OCI-LY1 (cell line): ENCODE results near the gene PPM1E.
"Not testable (repeated sequence)": the region's sequence is repeated elsewhere in the genome, so short reads cannot be mapped to it uniquely, and the experiment has no call there.

Source experiments
- H2AFZ ChIP-seq: fragments of 200-600 bp; sonication (generic), shearing (Covaris generic); 2 replicates; pipeline ENCODE4 v1.6.0; 2014; ENCODE audit warnings: antibody characterized with exemption, mild to moderate bottlenecking, low read length
- H3F3A ChIP-seq: fragments of 200-600 bp; sonication (generic), shearing (Covaris generic); 2 replicates; pipeline ENCODE4 v1.6.0; 2014; ENCODE audit warnings: mild to moderate bottlenecking, antibody characterized with exemption, low read length, moderate library complexity; ENCODE audit not compliant: insufficient read depth
- H3K27ac ChIP-seq: fragments of 200-600 bp; sonication (generic); 2 replicates; pipeline ENCODE4 v1.5.1; 2014; ENCODE audit warnings: low read length, mixed run types, mild to moderate bottlenecking, low read depth; ENCODE audit not compliant: poor library complexity, severe bottlenecking
- H3K27me3 ChIP-seq: fragments of 200-600 bp; sonication (generic); 2 replicates; pipeline ENCODE4 v1.6.0; 2014; ENCODE audit warnings: antibody characterized with exemption, mild to moderate bottlenecking, low read length, moderate library complexity; ENCODE audit not compliant: insufficient read depth
- H3K36me3 ChIP-seq: fragments of 200-600 bp; sonication (generic); 2 replicates; pipeline ENCODE4 v1.6.1; 2014; ENCODE audit warnings: mild to moderate bottlenecking, antibody characterized with exemption, low read length, moderate library complexity, mixed read lengths; ENCODE audit not compliant: insufficient read depth
- H3K4me1 ChIP-seq: fragments of 200-600 bp; sonication (generic); 2 replicates; pipeline ENCODE4 v1.5.1; 2014; ENCODE audit warnings: mild to moderate bottlenecking, low read length, moderate library complexity; ENCODE audit not compliant: insufficient read depth, severe bottlenecking
- H3K4me2 ChIP-seq: fragments of 200-600 bp; sonication (generic), shearing (Covaris generic); 2 replicates; pipeline ENCODE4 v1.6.1; 2014; ENCODE audit warnings: low read length
- H3K4me3 ChIP-seq: fragments of 200-600 bp; sonication (generic); 2 replicates; pipeline ENCODE4 v1.5.1; 2014; ENCODE audit warnings: low read length, low read depth, mild to moderate bottlenecking, mixed read lengths; ENCODE audit not compliant: poor library complexity, severe bottlenecking
- H3K79me2 ChIP-seq: fragments of 200-600 bp; shearing (Covaris generic); 2 replicates; pipeline ENCODE4 v1.6.1; 2016; ENCODE audit warnings: mixed run types, low read length, mixed read lengths; ENCODE audit not compliant: insufficient read depth
- H3K9ac ChIP-seq: fragments of 200-600 bp; sonication (generic), shearing (Covaris generic); 2 replicates; pipeline ENCODE4 v1.6.1; 2014; ENCODE audit warnings: mild to moderate bottlenecking, low read length, mixed read lengths
- H3K9me2 ChIP-seq: fragments of 200-600 bp; sonication (generic), shearing (Covaris generic); 2 replicates; pipeline ENCODE4 v1.6.1; 2014; ENCODE audit warnings: low read depth, mild to moderate bottlenecking, low read length, mixed read lengths
- H3K9me3 ChIP-seq: fragments of 200-600 bp; shearing (Covaris generic); 2 replicates; pipeline ENCODE4 v1.6.1; 2014; ENCODE audit warnings: low read length, mixed read lengths
- H4K20me1 ChIP-seq: fragments of 200-600 bp; sonication (generic), shearing (Covaris generic); 2 replicates; pipeline ENCODE4 v1.6.0; 2016; ENCODE audit warnings: mild to moderate bottlenecking, low read length; ENCODE audit not compliant: insufficient read depth
- EZH2 ChIP-seq: fragments of 200-600 bp; sonication (generic), shearing (Covaris generic); IDR thresholded peaks from 2 replicates; pipeline ENCODE4 v1.8.0; 2017; ENCODE audit warnings: borderline replicate concordance, mixed run types, mild to moderate bottlenecking, antibody characterized with exemption, low read length, moderate library complexity, mixed read lengths
- TF ChIP-seq, protein P1 (sequence below): fragments of 200-600 bp; sonication (generic), shearing (Covaris generic); IDR thresholded peaks from 2 replicates; pipeline ENCODE4 v1.5.1; 2017; ENCODE audit warnings: mild to moderate bottlenecking, antibody characterized with exemption, low read length, moderate library complexity, mixed read lengths

Gene PPM1E

DNA sequence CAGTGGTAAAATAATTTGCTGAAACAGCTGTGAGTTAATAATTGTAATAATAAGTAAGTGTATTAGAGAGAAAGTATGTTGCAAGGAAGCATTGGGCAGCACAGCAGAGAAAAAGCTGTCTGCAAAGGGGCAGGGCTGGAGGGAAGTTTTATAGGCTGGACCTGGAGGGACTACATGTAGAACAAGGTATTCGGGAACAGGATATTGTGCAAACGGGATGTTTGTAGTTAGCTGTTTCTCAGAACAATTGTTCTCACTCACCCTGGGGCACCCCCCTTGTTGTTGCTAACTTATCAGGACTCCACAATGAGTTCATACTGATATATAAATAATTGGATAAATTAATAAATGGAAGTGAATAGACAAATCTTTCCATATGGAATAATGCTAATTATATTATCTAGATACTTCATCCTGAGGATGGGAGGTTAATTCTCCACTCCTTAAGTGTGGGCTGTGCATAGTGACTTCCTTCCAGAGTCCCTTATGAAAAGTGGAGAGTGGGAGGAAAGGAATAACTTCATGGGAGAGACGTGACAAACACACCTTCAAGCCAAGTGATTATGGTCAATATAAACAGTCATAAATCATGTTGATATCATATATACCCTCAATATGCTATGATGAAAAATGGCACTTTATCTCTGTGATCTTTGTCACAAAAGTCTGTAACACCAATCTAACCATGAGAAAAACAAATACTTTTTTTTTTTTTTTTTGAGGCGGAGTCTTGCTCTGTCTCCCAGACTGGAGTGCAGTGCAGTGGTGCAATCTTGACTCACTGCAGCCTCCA, 85.4 kb downstream of the PPM1E start:
- Histone ChIP-seq H3K27ac (no peak overlapping the region), H2AFZ (no peak overlapping the region), H3K4me3 (no peak overlapping the region), H3K9me2 (no peaks in the 10 kb centered on the region), H3K4me1 (no peaks in the 10 kb centered on the region), H3K9ac (no peak overlapping the region), H3K4me2 (no peak overlapping the region), H3K27me3 (no peaks in the 10 kb centered on the region), H3F3A (no peaks in the 10 kb centered on the region), H3K36me3 (no peaks in the 10 kb centered on the region), H3K9me3 (no peaks in the 10 kb centered on the region), H3K79me2 (no peaks in the 10 kb centered on the region), H4K20me1 (no peaks in the 10 kb centered on the region)
- TF ChIP-seq, protein P1, sequence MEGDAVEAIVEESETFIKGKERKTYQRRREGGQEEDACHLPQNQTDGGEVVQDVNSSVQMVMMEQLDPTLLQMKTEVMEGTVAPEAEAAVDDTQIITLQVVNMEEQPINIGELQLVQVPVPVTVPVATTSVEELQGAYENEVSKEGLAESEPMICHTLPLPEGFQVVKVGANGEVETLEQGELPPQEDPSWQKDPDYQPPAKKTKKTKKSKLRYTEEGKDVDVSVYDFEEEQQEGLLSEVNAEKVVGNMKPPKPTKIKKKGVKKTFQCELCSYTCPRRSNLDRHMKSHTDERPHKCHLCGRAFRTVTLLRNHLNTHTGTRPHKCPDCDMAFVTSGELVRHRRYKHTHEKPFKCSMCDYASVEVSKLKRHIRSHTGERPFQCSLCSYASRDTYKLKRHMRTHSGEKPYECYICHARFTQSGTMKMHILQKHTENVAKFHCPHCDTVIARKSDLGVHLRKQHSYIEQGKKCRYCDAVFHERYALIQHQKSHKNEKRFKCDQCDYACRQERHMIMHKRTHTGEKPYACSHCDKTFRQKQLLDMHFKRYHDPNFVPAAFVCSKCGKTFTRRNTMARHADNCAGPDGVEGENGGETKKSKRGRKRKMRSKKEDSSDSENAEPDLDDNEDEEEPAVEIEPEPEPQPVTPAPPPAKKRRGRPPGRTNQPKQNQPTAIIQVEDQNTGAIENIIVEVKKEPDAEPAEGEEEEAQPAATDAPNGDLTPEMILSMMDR: no peak
- TF ChIP-seq EZH2: no peak

DNA sequence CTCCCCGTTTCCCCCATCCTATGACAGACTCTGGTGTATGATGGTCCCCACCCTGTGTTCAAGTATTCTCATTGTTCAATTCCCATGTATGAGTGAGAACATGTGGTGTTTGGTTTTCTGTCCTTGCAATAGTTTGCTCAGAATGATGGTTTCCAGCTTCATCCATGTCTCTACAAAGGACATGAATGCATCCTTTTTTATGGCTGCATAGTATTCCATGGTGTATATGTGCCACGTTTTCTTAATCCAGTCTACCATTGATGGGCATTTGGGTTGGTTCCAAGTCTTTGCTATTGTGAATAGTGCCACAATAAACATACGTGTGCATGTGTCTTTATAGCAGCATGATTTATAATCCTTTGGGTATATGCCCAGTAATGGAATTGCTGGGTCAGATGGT, 90.8 kb downstream of the PPM1E start:
- H2AFZ ChIP-seq, H3K9me2 ChIP-seq, H3K9ac ChIP-seq, H4K20me1 ChIP-seq, H3K4me3 ChIP-seq, H3K79me2 ChIP-seq, H3F3A ChIP-seq, H3K9me3 ChIP-seq, H3K4me2 ChIP-seq, H3K27ac ChIP-seq, H3K27me3 ChIP-seq, H3K36me3 ChIP-seq, H3K4me1 ChIP-seq: not testable (repeated sequence)

DNA sequence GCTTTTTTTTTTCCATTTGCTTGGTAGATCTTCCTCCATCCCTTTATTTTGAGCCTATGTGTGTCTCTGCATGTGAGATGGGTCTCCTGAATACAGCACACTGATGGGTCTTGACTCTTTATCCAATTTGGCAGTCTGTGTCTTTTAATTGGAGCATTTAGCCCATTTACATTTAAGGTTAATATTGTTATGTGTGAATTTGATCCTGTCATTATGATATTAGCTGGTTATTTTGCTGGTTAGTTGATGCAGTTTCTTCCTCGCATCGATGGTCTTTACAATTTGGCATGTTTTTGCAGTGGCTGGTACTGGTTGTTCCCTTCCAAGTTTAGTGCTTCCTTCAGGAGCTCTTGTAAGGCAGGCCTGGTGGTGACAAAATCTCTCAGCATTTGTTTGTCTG, 94.5 kb downstream of the PPM1E start:
- not testable (repeated sequence) for H3F3A ChIP-seq, H4K20me1 ChIP-seq, H3K4me3 ChIP-seq, H3K9me3 ChIP-seq, H2AFZ ChIP-seq, H3K27ac ChIP-seq, H3K9me2 ChIP-seq, H3K79me2 ChIP-seq, H3K36me3 ChIP-seq, H3K27me3 ChIP-seq, H3K4me1 ChIP-seq, H3K9ac ChIP-seq, H3K4me2 ChIP-seq

DNA sequence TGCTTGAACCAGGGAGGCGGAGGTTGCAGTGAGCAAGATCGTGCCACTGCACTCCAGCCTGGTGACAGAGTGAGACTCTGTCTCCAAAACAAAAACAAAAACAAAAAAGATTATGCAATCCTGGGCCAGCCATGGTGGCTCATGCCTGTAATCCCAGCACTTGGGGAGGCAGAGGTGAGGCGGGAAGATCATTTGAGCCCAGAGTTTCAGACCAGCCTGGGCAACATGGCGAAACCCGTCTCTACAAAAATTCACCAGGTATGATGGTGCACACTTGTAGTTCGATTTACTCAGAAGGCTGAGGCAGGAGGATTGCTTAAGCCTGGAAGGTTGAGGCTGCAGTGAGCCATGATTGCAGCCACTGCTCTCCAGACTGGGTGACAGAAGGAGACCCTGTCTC, 109.6 kb downstream of the PPM1E start:
- Histone ChIP-seq H3K9ac (no peak overlapping the region), H3K9me2 (no peaks in the 10 kb centered on the region), H3K79me2 (no peaks in the 10 kb centered on the region), H3K27me3 (no peaks in the 10 kb centered on the region), H3K4me2 (no peak overlapping the region), H3K4me3 (no peak overlapping the region), H4K20me1 (no peaks in the 10 kb centered on the region), H3K9me3 (no peaks in the 10 kb centered on the region), H3K27ac (no peak overlapping the region), H3K4me1 (no peaks in the 10 kb centered on the region), H2AFZ (no peak overlapping the region), H3F3A (no peaks in the 10 kb centered on the region), H3K36me3 (no peaks in the 10 kb centered on the region)
- TF ChIP-seq EZH2: no peak
- TF ChIP-seq, protein P1: no peak
